Measurements from ENCODE around the gene DGKI. TPM values are rescaled to one million over a fixed set of nuclear protein-coding genes. Genes with fewer than 3 reads are reported as not detected.

DGKI gene
- total RNA-seq, 1 experiment from 2014 or later: 0.15 TPM

DNA sequence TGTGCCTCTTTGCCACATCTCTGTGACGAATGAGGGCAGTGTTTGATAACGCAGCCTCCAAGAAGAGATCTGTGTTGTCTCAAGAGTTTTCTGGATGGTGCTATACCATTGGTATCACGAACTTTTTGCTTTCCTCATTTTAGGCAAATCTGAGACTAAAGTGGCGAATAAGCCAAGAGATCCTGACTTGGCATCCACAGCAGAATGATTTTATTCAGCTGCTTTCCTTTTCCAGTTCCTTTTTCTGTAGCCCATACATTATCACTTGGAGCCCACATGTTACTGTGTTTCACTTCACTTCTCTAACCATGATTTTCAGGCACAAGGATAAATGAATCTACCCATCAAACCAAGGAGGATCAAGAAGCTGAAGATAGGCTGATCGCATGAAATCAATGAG, 325.3 kb downstream of the DGKI start (continued):
- TF ChIP-seq, protein P1, sequence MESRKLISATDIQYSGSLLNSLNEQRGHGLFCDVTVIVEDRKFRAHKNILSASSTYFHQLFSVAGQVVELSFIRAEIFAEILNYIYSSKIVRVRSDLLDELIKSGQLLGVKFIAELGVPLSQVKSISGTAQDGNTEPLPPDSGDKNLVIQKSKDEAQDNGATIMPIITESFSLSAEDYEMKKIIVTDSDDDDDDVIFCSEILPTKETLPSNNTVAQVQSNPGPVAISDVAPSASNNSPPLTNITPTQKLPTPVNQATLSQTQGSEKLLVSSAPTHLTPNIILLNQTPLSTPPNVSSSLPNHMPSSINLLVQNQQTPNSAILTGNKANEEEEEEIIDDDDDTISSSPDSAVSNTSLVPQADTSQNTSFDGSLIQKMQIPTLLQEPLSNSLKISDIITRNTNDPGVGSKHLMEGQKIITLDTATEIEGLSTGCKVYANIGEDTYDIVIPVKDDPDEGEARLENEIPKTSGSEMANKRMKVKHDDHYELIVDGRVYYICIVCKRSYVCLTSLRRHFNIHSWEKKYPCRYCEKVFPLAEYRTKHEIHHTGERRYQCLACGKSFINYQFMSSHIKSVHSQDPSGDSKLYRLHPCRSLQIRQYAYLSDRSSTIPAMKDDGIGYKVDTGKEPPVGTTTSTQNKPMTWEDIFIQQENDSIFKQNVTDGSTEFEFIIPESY (IDR thresholded peaks at IDR 0.05; ENCODE audit: extremely low read depth, insufficient replicate concordance, low read length): no peak
- TF ChIP-seq, protein P2, sequence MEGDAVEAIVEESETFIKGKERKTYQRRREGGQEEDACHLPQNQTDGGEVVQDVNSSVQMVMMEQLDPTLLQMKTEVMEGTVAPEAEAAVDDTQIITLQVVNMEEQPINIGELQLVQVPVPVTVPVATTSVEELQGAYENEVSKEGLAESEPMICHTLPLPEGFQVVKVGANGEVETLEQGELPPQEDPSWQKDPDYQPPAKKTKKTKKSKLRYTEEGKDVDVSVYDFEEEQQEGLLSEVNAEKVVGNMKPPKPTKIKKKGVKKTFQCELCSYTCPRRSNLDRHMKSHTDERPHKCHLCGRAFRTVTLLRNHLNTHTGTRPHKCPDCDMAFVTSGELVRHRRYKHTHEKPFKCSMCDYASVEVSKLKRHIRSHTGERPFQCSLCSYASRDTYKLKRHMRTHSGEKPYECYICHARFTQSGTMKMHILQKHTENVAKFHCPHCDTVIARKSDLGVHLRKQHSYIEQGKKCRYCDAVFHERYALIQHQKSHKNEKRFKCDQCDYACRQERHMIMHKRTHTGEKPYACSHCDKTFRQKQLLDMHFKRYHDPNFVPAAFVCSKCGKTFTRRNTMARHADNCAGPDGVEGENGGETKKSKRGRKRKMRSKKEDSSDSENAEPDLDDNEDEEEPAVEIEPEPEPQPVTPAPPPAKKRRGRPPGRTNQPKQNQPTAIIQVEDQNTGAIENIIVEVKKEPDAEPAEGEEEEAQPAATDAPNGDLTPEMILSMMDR (IDR thresholded peaks at IDR 0.05 in 2 of 3, conservative IDR thresholded peaks at IDR 0.05 in 1 of 3; ENCODE audit: borderline replicate concordance in 1 of 3, insufficient read depth in 1 of 3, low read depth in 2 of 3, low read length in 2 of 3): no peak
- TF ChIP-seq, protein P3, sequence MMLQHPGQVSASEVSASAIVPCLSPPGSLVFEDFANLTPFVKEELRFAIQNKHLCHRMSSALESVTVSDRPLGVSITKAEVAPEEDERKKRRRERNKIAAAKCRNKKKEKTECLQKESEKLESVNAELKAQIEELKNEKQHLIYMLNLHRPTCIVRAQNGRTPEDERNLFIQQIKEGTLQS (IDR thresholded peaks at IDR 0.05): no peak
- TF ChIP-seq POLR2AphosphoS5 (IDR thresholded peaks at IDR 0.05; ENCODE audit: low read depth, low read length): no peak

DNA sequence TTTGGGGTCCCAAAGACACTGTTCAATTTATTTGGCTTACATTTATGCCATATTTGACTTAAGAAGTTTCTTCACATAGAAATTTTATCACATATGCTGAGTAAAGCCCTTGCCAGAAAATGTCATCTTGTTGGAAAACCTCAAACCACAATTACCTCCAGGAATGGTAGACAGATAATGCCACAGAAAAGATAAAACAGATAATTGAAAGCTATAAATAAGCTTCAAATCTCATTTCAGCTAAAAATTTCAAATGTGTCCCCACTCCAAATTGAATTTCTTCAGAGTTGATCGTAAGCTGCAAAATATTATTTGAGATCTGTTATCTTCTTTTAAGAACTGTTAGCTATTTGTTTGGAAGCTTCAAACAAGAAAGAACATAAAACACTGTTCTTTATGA, 326.8 kb downstream of the DGKI start:
- ChIA-PET POLR2A (no interaction called here), RAD21 (ENCODE audit: low non-redundant PET in 1 of 2, low total read pairs in 2 of 2, uncharacterized antibody in 2 of 2, unreplicated experiment in 2 of 2) (no interaction called here)
- no peak for ATAC-seq

More for the DNA sequence above, 326.8 kb downstream of the DGKI start:
- no peak for TF ChIP-seq EGR1 (IDR thresholded peaks at IDR 0.05; ENCODE audit: low read depth)
- TF ChIP-seq, protein P3 (IDR thresholded peaks at IDR 0.05): no peak
- TF ChIP-seq, protein P1 (IDR thresholded peaks at IDR 0.05; ENCODE audit: extremely low read depth, insufficient replicate concordance, low read length): no peak
- no peak for TF ChIP-seq FOSL1 (IDR thresholded peaks at IDR 0.05; ENCODE audit: low read depth)
- no peak for TF ChIP-seq ELF1 (IDR thresholded peaks at IDR 0.05; ENCODE audit: borderline replicate concordance, low read depth)
- no peak for TF ChIP-seq ZFX (IDR thresholded peaks at IDR 0.05)
- TF ChIP-seq, protein P2 (IDR thresholded peaks at IDR 0.05 in 2 of 3, conservative IDR thresholded peaks at IDR 0.05 in 1 of 3; ENCODE audit: borderline replicate concordance in 1 of 3, insufficient read depth in 1 of 3, low read depth in 2 of 3, low read length in 2 of 3): no peak
- no peak for TF ChIP-seq ZNF274 (IDR thresholded peaks at IDR 0.05; ENCODE audit: low read depth, low read length)
- no peak for TF ChIP-seq EZH2 (IDR thresholded peaks at IDR 0.05)
- H3K4me3 ChIP-seq (replicated peaks in 1 of 2; ENCODE audit: low read depth in 1 of 2, low read length in 2 of 2): no peak overlapping the region
- DNase-seq (ENCODE audit: low read depth, low spot score): no peak
- H3K79me2 ChIP-seq (ENCODE audit: insufficient read depth, low read length): no peaks in the 10 kb centered on the region
- H3K27me3 ChIP-seq (ENCODE audit: insufficient read depth, low read length): no peaks in the 10 kb centered on the region
- H3K9ac ChIP-seq (ENCODE audit: low read length): no peak overlapping the region
- H4K20me1 ChIP-seq (ENCODE audit: insufficient read depth): no peaks in the 10 kb centered on the region
- no peaks in the 10 kb centered on the region for H3K4me1 ChIP-seq (ENCODE audit: control insufficient read depth in 1 of 2, insufficient read depth in 2 of 2, low read length in 2 of 2)
- H3K4me2 ChIP-seq (ENCODE audit: low read length): no peak overlapping the region
- no peak overlapping the region for H2AFZ ChIP-seq (ENCODE audit: low read depth, low read length, poor library complexity, severe bottlenecking)
- intact Hi-C loops (cut with micrococcal nuclease): no loop called here
- no TSS peak for BruUV-seq (replicated peaks)
- H3K27ac ChIP-seq (ENCODE audit: low read depth, low read length): no peak overlapping the region
- H3K36me3 ChIP-seq (ENCODE audit: control insufficient read depth in 1 of 2, insufficient read depth in 2 of 2, low read length in 2 of 2): no peaks in the 10 kb centered on the region
- no peaks in the 10 kb centered on the region for H3K9me2 ChIP-seq (ENCODE audit: insufficient read depth)
- H3K9me3 ChIP-seq (ENCODE audit: control insufficient read depth in 1 of 2, insufficient read depth in 1 of 2, low read depth in 1 of 2, low read length in 2 of 2): no peaks in the 10 kb centered on the region
- CTCF ChIA-PET: no interaction called here

All from HCT116 (cell line).